Testis (tissue), 3 donors: ENCODE measurements around the gene SKI. TPM values are rescaled to one million over a fixed set of nuclear protein-coding genes. Genes with fewer than 3 reads are reported as not detected.

Experiments
- DNase-seq: peaks from one replicate; pipeline ENCODE4 v3.0.0-alpha.2; 2019
- H3K27ac ChIP-seq, 2 donors: fragments of 200-600 bp; sonication (generic); one replicate each; pipeline ENCODE4 v1.5.1; 2019
- H3K27me3 ChIP-seq: fragments of 200-600 bp; sonication (generic); one replicate; pipeline ENCODE4 v1.5.1; 2019
- H3K36me3 ChIP-seq: fragments of 200-600 bp; sonication (generic); one replicate; pipeline ENCODE4 v1.5.1; 2017; ENCODE audit warnings: low read depth; ENCODE audit errors: missing control alignments
- H3K4me1 ChIP-seq: fragments of 200-600 bp; sonication (generic); one replicate; pipeline ENCODE4 v1.5.1; 2019
- H3K4me3 ChIP-seq, 2 donors: fragments of 200-600 bp; sonication (generic); one replicate each; pipeline ENCODE4 v1.5.1; 2017 to 2019
- H3K9me3 ChIP-seq: fragments of 200-600 bp; sonication (generic); one replicate; pipeline ENCODE4 v1.5.1; 2017
- CTCF ChIP-seq, 3 experiments: fragments of 450-650 bp in 2 of 3; fragments of 200-600 bp in 1 of 3; sonication (generic) in 1 of 3; IDR thresholded peaks; one replicate each; pipeline ENCODE4 v1.5.1; 2016 to 2019; ENCODE audit warnings: antibody characterized with exemption in 3 of 3, mild to moderate bottlenecking in 2 of 3, moderate library complexity in 1 of 3
- POLR2A ChIP-seq: fragments of 450-650 bp; IDR thresholded peaks from one replicate; pipeline ENCODE4 v1.6.1; 2017; ENCODE audit warnings: antibody characterized with exemption, mild to moderate bottlenecking, moderate library complexity
- WGBS, 2 donors: methylation state at CpG; one replicate each; pipeline ENCODE4 v1.1.5; 2018; 5-methylcytosine and 5-hydroxymethylcytosine counted together
- intact Hi-C: fragments of 100-400 bp; cut with DNase I; formaldehyde crosslinking; loops from one replicate; pipeline ENCODE4 v1.15.1; 2023; ENCODE audit warnings: low total_unique reads
- polyA plus RNA-seq: library from polyadenylated mRNA; stranded (reverse); fragments of 350-450 nt; fragmentation: Illumina TruSeq; extraction: RNeasy Lipid Tissue Mini Kit (QIAGEN cat#74804); gene quantifications from one replicate; pipeline ENCODE4 v1.2.3, GENCODE V29; 2014; ENCODE audit warnings: low read depth, low replicate concordance; ENCODE audit not compliant: insufficient read depth
- total RNA-seq, 2 donors: library from RNA; depleted of rRNA; stranded (reverse); fragments of >200 nt; gene quantifications; one replicate each; pipeline ENCODE4 v1.2.3, GENCODE V29; 2016

The SKI gene
- total and polyA plus RNA-seq, 3 donors from 2014 or later: 40.2 to 87.1 (median 85.7) TPM

- H3K4me1 ChIP-seq: peaks cover 48% of the 10 kb centered on the region
- no peak for DNase-seq
- TF ChIP-seq CTCF (IDR thresholded peaks at IDR 0.05) (no peak), POLR2A (no peak)
- no peaks in the 10 kb centered on the region for H3K36me3 ChIP-seq
- intact Hi-C loops: loop anchor here (10.0 kb wide), 1 partner anchor 573 kb away; no protein-coding TSS in a partner anchor
- H3K27me3 ChIP-seq: no peaks in the 10 kb centered on the region
- no peaks in the 10 kb centered on the region for H3K9me3 ChIP-seq
- H3K4me3 ChIP-seq: no peak overlapping the region
- no peak overlapping the region for H3K27ac ChIP-seq
- 79 to 84% methylated on average over 17 to 21 of the region's 21 CpGs for WGBS, 2 donors
Observed at GRCh38 chr1:2248127-2248826, 20.2 kb downstream of the SKI start.

GRCh38 chr1:2248854-2249558, 20.9 kb downstream of the SKI start:
- DNase-seq: no peak

GRCh38 chr1:2249559-2249906, 21.4 kb downstream of the SKI start:
- no peak for DNase-seq
- Histone ChIP-seq H3K4me1 (peaks cover 48% of the 10 kb centered on the region), H3K4me3 (no peak overlapping the region), H3K9me3 (no peaks in the 10 kb centered on the region), H3K27me3 (no peaks in the 10 kb centered on the region), H3K36me3 (no peaks in the 10 kb centered on the region), H3K27ac (no peak overlapping the region)
- TF ChIP-seq CTCF (IDR thresholded peaks at IDR 0.05): no peak
- TF ChIP-seq POLR2A: no peak
- intact Hi-C loops: loop anchor here (10.0 kb wide), 1 partner anchor 575 kb away; no protein-coding TSS in a partner anchor
- WGBS, 2 donors: 50 to 58% methylated on average over 8 of the region's 8 CpGs

More at GRCh38 chr1:2248854-2249558, 20.9 kb downstream of the SKI start:
- TF ChIP-seq POLR2A: no peak
- no peak for TF ChIP-seq CTCF (IDR thresholded peaks at IDR 0.05)
- Histone ChIP-seq H3K36me3 (no peaks in the 10 kb centered on the region), H3K27ac (no peak overlapping the region), H3K9me3 (no peaks in the 10 kb centered on the region), H3K27me3 (no peaks in the 10 kb centered on the region), H3K4me1 (peaks cover 48% of the 10 kb centered on the region), H3K4me3 (no peak overlapping the region)
- intact Hi-C loops: loop anchor here (10.0 kb wide), 1 partner anchor 574 kb away; no protein-coding TSS in a partner anchor
- WGBS, 2 donors: 62 to 82% methylated on average over 14 to 24 of the region's 24 CpGs

GRCh38 chr1:2250721-2251281, 22.7 kb downstream of the SKI start:
- H3K27ac ChIP-seq: no peak overlapping the region
- no peaks in the 10 kb centered on the region for H3K27me3 ChIP-seq
- no peaks in the 10 kb centered on the region for H3K36me3 ChIP-seq
- H3K4me3 ChIP-seq: no peak overlapping the region
- H3K4me1 ChIP-seq: peaks cover 48% of the 10 kb centered on the region
- no peaks in the 10 kb centered on the region for H3K9me3 ChIP-seq
- 78 to 94% methylated on average over 24 to 27 of the region's 27 CpGs for whole genome bisulfite sequencing, 2 donors
- intact Hi-C loops: no loop called here
- TF ChIP-seq CTCF (IDR thresholded peaks at IDR 0.05): no peak
- no peak for TF ChIP-seq POLR2A
- no peak for DNase-seq
